ENCODE measurements around the gene MAP3K1.
"Not testable (repeated sequence)": the region's sequence is repeated elsewhere in the genome, so short reads cannot be mapped to it uniquely, and the experiment has no call there.

Gene MAP3K1

GRCh38 chr5:56816546-56817081 is 1.3 kb downstream of the MAP3K1 start:
- Histone ChIP-seq H3K27me3 (ENCODE audit: insufficient read depth, low read depth, severe bottlenecking) (no peaks in the 10 kb centered on the region), H3K27ac (peak overlapping the region; percentile 92), H3K36me3 (peaks cover 9% of the 10 kb centered on the region), H3K9me3 (ENCODE audit: severe bottlenecking) (no peaks in the 10 kb centered on the region), H3K4me3 (ENCODE audit: low read depth, low read length) (peak overlapping the region; percentile 56)
- TF ChIP-seq CTCF (IDR thresholded peaks at IDR 0.05; ENCODE audit: low read depth, low read length), result no peak
- DNase-seq, result peak; percentile 35

- Histone ChIP-seq H3K4me3 (ENCODE audit: low read depth, low read length) (peak overlapping the region; percentile 56), H3K27me3 (ENCODE audit: insufficient read depth, low read depth, severe bottlenecking) (no peaks in the 10 kb centered on the region), H3K9me3 (ENCODE audit: severe bottlenecking) (no peaks in the 10 kb centered on the region), H3K36me3 (peaks cover 9% of the 10 kb centered on the region), H3K27ac (peak overlapping the region; percentile 92)
- DNase-seq, result no peak
- no peak for TF ChIP-seq CTCF (IDR thresholded peaks at IDR 0.05; ENCODE audit: low read depth, low read length)
Measured at GRCh38 chr5:56817263-56818014, 2.1 kb downstream of the MAP3K1 start.

GRCh38 chr5:56818450-56819037 is 3.2 kb downstream of the MAP3K1 start:
- Histone ChIP-seq H3K36me3 (peaks cover 9% of the 10 kb centered on the region), H3K4me3 (ENCODE audit: low read depth, low read length) (no peak overlapping the region), H3K27ac (no peak overlapping the region), H3K9me3 (ENCODE audit: severe bottlenecking) (no peaks in the 10 kb centered on the region), H3K27me3 (ENCODE audit: insufficient read depth, low read depth, severe bottlenecking) (no peaks in the 10 kb centered on the region)
- TF ChIP-seq CTCF (IDR thresholded peaks at IDR 0.05; ENCODE audit: low read depth, low read length), result no peak
- no peak for DNase-seq

- no peak overlapping the region for H3K4me3 ChIP-seq (ENCODE audit: low read depth, low read length)
- no peak overlapping the region for H3K27ac ChIP-seq
- no peaks in the 10 kb centered on the region for H3K9me3 ChIP-seq (ENCODE audit: severe bottlenecking)
- TF ChIP-seq CTCF (IDR thresholded peaks at IDR 0.05; ENCODE audit: low read depth, low read length), result no peak
- no peak for DNase-seq
- H3K27me3 ChIP-seq (ENCODE audit: insufficient read depth, low read depth, severe bottlenecking), result no peaks in the 10 kb centered on the region
- peaks cover 9% of the 10 kb centered on the region for H3K36me3 ChIP-seq
Measured at GRCh38 chr5:56819060-56819881, 3.9 kb downstream of the MAP3K1 start.

DNA sequence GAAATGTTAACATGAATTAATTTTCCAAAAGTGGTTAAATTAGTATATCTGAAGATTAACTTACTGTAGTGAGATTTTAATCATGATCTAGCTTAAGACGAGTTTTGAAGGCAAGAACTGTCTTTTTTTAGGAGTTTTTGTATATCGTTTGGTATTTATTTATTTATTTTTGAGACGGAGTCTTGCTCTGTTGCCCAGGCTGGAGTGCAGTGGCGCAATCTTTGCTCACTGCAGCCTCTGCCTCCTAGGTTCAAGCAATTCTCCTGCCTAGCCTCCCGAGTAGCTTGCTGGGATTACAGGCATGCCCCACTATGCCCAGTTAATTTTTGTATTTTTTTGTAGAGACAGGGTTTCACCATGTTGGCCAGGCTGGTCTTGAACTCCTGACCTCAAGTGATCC is 6.5 kb downstream of the MAP3K1 start:
- not testable (repeated sequence) for DNase-seq; H3K27ac ChIP-seq; H3K9me3 ChIP-seq (ENCODE audit: severe bottlenecking); H3K4me3 ChIP-seq (ENCODE audit: low read depth, low read length); H3K36me3 ChIP-seq; H3K27me3 ChIP-seq (ENCODE audit: insufficient read depth, low read depth, severe bottlenecking)

GRCh38 chr5:56822981-56823380 is 7.6 kb downstream of the MAP3K1 start:
- TF ChIP-seq CTCF (IDR thresholded peaks at IDR 0.05; ENCODE audit: low read depth, low read length), result no peak
- Histone ChIP-seq H3K9me3 (ENCODE audit: severe bottlenecking) (no peaks in the 10 kb centered on the region), H3K4me3 (ENCODE audit: low read depth, low read length) (no peak overlapping the region), H3K27ac (no peak overlapping the region), H3K27me3 (ENCODE audit: insufficient read depth, low read depth, severe bottlenecking) (no peaks in the 10 kb centered on the region), H3K36me3 (peaks cover 9% of the 10 kb centered on the region)
- no peak for DNase-seq
